AG10803 (cell line): ENCODE data around the gene RNF5.

Experiments
- DNase-seq: peaks from one replicate; pipeline ENCODE4 v3.0.0; 2010; ENCODE audit warnings: low read depth
- H3K4me3 ChIP-seq: 2 replicates; pipeline ENCODE4 v1.5.1; 2011; ENCODE audit warnings: mild to moderate bottlenecking, low read length, control low read depth
- CTCF ChIP-seq: conservative IDR thresholded peaks from 2 replicates; pipeline ENCODE4 v1.5.1; 2011; ENCODE audit warnings: mild to moderate bottlenecking, low read length, control low read depth, inconsistent platforms

The RNF5 gene

GRCh38 chr6:32164295-32164694, 13.9 kb upstream of the RNF5 start, which contains the start of gene EGFL8:
EGFL8 (plus strand) TSS chr6:32164595; CDS start chr6:32166166, 1,571 bp downstream.
- H3K4me3 ChIP-seq = no peak within 1 kb of the TSS
- no peak for TF ChIP-seq CTCF
- no peak for DNase-seq

- H3K4me3 ChIP-seq = no peak overlapping the region
- TF ChIP-seq CTCF = no peak
- no peak for DNase-seq
These were observed 11.7 kb upstream of the RNF5 start for GRCh38 chr6:32166411-32167061.

- H3K4me3 ChIP-seq = no peak overlapping the region
- no peak for DNase-seq
- no peak for TF ChIP-seq CTCF
These were observed 10.9 kb upstream of the RNF5 start for GRCh38 chr6:32167154-32167760.

- no peak for DNase-seq
- H3K4me3 ChIP-seq = no peak overlapping the region
- no peak for TF ChIP-seq CTCF
These were observed 10.4 kb upstream of the RNF5 start for GRCh38 chr6:32167761-32168262.

- DNase-seq = no peak
- H3K4me3 ChIP-seq = no peak overlapping the region
- TF ChIP-seq CTCF = no peak
These were observed 9.9 kb upstream of the RNF5 start for GRCh38 chr6:32168350-32168749.

- DNase-seq = no peak
- no peak for TF ChIP-seq CTCF
- no peak overlapping the region for H3K4me3 ChIP-seq
These were observed 9.2 kb upstream of the RNF5 start for GRCh38 chr6:32168807-32169591.
